SK-N-SH treated with all-trans-retinoic acid at 6 μM for 48 hours (cell line): ENCODE measurements around the gene IRX1.

ENCODE experiments used
- ATAC-seq: fragments of 200-7000 bp; cut with Tn5 transposase; 3 replicates; pipeline ENCODE4 v1.9.1; 2020; ENCODE audit warnings: mild to moderate bottlenecking, moderate library complexity
- ARNTL ChIP-seq: fragments of 450-650 bp; formaldehyde crosslinking; IDR thresholded peaks from 2 replicates; pipeline ENCODE4 v1.5.0; 2020; ENCODE audit warnings: low read depth, mild to moderate bottlenecking, moderate library complexity, borderline replicate concordance
- BACH2 ChIP-seq: fragments of 250-450 bp; sonication (Bioruptor Pico); IDR thresholded peaks from 2 replicates; pipeline ENCODE4 v1.9.0; 2021; ENCODE audit warnings: mild to moderate bottlenecking, borderline replicate concordance
- CSDC2 ChIP-seq: fragments of 250-450 bp; sonication (Bioruptor Pico); IDR thresholded peaks from 2 replicates; pipeline ENCODE4 v1.5.0; 2020; ENCODE audit warnings: mild to moderate bottlenecking, moderate library complexity
- CSRNP3 ChIP-seq: fragments of 250-450 bp; sonication (Bioruptor Pico); IDR thresholded peaks from 2 replicates; pipeline ENCODE4 v1.5.1; 2021; ENCODE audit warnings: mild to moderate bottlenecking, moderate library complexity
- ESRRG ChIP-seq: fragments of 250-450 bp; sonication (Bioruptor Pico); IDR thresholded peaks from 2 replicates; pipeline ENCODE4 v1.6.1; 2021; ENCODE audit warnings: mild to moderate bottlenecking
- ISL1 ChIP-seq: fragments of 250-450 bp; sonication (Bioruptor Pico); IDR thresholded peaks from 2 replicates; pipeline ENCODE4 v2.1.2; 2022; ENCODE audit warnings: mild to moderate bottlenecking, moderate library complexity
- OSR1 ChIP-seq: fragments of 250-450 bp; sonication (Bioruptor Pico); IDR thresholded peaks from 2 replicates; pipeline ENCODE4 v1.8.0; 2022; ENCODE audit warnings: moderate library complexity, mild to moderate bottlenecking, inconsistent platforms
- POU6F1 ChIP-seq: fragments of 250-450 bp; sonication (Bioruptor Pico); IDR thresholded peaks from 2 replicates; pipeline ENCODE4 v1.8.0; 2021; ENCODE audit warnings: low read depth, mild to moderate bottlenecking, moderate library complexity, borderline replicate concordance
- PPARA ChIP-seq: fragments of 250-450 bp; sonication (Bioruptor Pico); IDR thresholded peaks from 2 replicates; pipeline ENCODE4 v1.5.0; 2020; ENCODE audit warnings: mild to moderate bottlenecking, borderline replicate concordance
- RARB ChIP-seq: fragments of 250-450 bp; sonication (Bioruptor Pico); IDR thresholded peaks from 2 replicates; pipeline ENCODE4 v1.8.0; 2021; ENCODE audit warnings: mild to moderate bottlenecking, moderate library complexity
- TCF4 ChIP-seq: fragments of 250-450 bp; sonication (Bioruptor Pico); IDR thresholded peaks from 2 replicates; pipeline ENCODE4 v1.8.0; 2021; ENCODE audit warnings: mild to moderate bottlenecking, moderate library complexity, borderline replicate concordance
- TOX ChIP-seq: fragments of 250-450 bp; sonication (Bioruptor Pico); IDR thresholded peaks from 2 replicates; pipeline ENCODE4 v1.8.0; 2021; ENCODE audit warnings: mild to moderate bottlenecking, moderate library complexity, borderline replicate concordance
- ZC3H10 ChIP-seq: fragments of 250-450 bp; sonication (Bioruptor Pico); IDR thresholded peaks from 2 replicates; pipeline ENCODE4 v1.5.1; 2021; ENCODE audit warnings: mild to moderate bottlenecking, moderate library complexity
- ZFP30 ChIP-seq: fragments of 450-650 bp; formaldehyde crosslinking; IDR thresholded peaks from 2 replicates; pipeline ENCODE4 v1.5.0; 2022; ENCODE audit warnings: mild to moderate bottlenecking, moderate library complexity
- ZNF565 ChIP-seq: fragments of 450-650 bp; formaldehyde crosslinking; conservative IDR thresholded peaks from 2 replicates; pipeline ENCODE4 v1.5.0; 2020; ENCODE audit warnings: low read depth, mild to moderate bottlenecking, moderate library complexity
- ZNF70 ChIP-seq: fragments of 450-650 bp; formaldehyde crosslinking; IDR thresholded peaks from 2 replicates; pipeline ENCODE4 v1.5.0; 2020; ENCODE audit warnings: mild to moderate bottlenecking, moderate library complexity
- ZNF8 ChIP-seq: fragments of 450-650 bp; formaldehyde crosslinking; IDR thresholded peaks from 2 replicates; pipeline ENCODE4 v1.5.0; 2020; ENCODE audit warnings: mild to moderate bottlenecking, moderate library complexity
- TF ChIP-seq, protein P1 (sequence below): fragments of 250-450 bp; sonication (Bioruptor Pico); IDR thresholded peaks from 2 replicates; pipeline ENCODE4 v1.5.0; 2020; ENCODE audit warnings: mild to moderate bottlenecking, moderate library complexity
- TF ChIP-seq, protein P2 (sequence below): fragments of 250-450 bp; sonication (Bioruptor Pico); IDR thresholded peaks from 2 replicates; pipeline ENCODE4 v1.5.1; 2020; ENCODE audit warnings: low read depth, mild to moderate bottlenecking, moderate library complexity
- TF ChIP-seq, protein P3 (sequence below): fragments of 250-450 bp; sonication (Bioruptor Pico); IDR thresholded peaks from 2 replicates; pipeline ENCODE4 v1.8.0; 2020; ENCODE audit warnings: mild to moderate bottlenecking, moderate library complexity, borderline replicate concordance

IRX1 gene

DNA sequence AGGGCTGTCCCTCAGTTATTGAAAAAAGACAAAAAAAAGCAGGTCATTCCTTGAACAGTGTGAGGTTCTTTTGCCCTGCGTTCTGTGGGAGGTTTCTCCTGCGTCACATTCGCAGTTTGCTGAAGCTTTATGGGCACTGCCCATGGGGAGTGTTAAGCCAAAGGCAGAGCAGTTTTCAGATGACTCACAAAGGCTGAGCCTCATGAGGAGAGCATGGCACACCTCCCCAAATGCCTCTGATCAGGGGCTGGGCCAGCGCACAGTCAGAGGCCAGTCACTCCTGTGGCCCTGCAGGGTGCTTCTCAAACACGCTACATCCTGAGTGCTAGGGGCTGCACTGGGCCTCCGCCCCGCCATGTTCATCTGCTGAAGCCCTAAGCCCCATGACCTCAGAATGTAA lies 38.4 kb downstream of the IRX1 start:
- TF ChIP-seq ZNF565 (no peak), RARB (CRISPR knock-in tag) (no peak), PPARA (CRISPR knock-in tag) (no peak), OSR1 (no peak), ZFP30 (CRISPR knock-in tag) (no peak), TCF4 (CRISPR knock-in tag) (no peak), TOX (CRISPR knock-in tag) (no peak)
- TF ChIP-seq, protein P1, sequence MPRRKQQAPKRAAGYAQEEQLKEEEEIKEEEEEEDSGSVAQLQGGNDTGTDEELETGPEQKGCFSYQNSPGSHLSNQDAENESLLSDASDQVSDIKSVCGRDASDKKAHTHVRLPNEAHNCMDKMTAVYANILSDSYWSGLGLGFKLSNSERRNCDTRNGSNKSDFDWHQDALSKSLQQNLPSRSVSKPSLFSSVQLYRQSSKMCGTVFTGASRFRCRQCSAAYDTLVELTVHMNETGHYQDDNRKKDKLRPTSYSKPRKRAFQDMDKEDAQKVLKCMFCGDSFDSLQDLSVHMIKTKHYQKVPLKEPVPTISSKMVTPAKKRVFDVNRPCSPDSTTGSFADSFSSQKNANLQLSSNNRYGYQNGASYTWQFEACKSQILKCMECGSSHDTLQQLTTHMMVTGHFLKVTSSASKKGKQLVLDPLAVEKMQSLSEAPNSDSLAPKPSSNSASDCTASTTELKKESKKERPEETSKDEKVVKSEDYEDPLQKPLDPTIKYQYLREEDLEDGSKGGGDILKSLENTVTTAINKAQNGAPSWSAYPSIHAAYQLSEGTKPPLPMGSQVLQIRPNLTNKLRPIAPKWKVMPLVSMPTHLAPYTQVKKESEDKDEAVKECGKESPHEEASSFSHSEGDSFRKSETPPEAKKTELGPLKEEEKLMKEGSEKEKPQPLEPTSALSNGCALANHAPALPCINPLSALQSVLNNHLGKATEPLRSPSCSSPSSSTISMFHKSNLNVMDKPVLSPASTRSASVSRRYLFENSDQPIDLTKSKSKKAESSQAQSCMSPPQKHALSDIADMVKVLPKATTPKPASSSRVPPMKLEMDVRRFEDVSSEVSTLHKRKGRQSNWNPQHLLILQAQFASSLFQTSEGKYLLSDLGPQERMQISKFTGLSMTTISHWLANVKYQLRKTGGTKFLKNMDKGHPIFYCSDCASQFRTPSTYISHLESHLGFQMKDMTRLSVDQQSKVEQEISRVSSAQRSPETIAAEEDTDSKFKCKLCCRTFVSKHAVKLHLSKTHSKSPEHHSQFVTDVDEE (CRISPR knock-in tag), result no peak
- TF ChIP-seq, all 23 proteins: peak for 0
- no peak for ATAC-seq

GRCh38 chr5:3639175-3639574 lies 43.5 kb downstream of the IRX1 start:
- TF ChIP-seq BACH2 (CRISPR knock-in tag) (no peak), CSDC2 (CRISPR knock-in tag) (no peak), OSR1 (no peak), ZNF8 (CRISPR knock-in tag) (no peak), ZNF565 (no peak), RARB (CRISPR knock-in tag) (no peak)
- TF ChIP-seq, protein P2, sequence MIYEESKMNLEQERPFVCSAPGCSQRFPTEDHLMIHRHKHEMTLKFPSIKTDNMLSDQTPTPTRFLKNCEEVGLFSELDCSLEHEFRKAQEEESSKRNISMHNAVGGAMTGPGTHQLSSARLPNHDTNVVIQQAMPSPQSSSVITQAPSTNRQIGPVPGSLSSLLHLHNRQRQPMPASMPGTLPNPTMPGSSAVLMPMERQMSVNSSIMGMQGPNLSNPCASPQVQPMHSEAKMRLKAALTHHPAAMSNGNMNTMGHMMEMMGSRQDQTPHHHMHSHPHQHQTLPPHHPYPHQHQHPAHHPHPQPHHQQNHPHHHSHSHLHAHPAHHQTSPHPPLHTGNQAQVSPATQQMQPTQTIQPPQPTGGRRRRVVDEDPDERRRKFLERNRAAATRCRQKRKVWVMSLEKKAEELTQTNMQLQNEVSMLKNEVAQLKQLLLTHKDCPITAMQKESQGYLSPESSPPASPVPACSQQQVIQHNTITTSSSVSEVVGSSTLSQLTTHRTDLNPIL (CRISPR knock-in tag), result no peak
- TF ChIP-seq, protein P3, sequence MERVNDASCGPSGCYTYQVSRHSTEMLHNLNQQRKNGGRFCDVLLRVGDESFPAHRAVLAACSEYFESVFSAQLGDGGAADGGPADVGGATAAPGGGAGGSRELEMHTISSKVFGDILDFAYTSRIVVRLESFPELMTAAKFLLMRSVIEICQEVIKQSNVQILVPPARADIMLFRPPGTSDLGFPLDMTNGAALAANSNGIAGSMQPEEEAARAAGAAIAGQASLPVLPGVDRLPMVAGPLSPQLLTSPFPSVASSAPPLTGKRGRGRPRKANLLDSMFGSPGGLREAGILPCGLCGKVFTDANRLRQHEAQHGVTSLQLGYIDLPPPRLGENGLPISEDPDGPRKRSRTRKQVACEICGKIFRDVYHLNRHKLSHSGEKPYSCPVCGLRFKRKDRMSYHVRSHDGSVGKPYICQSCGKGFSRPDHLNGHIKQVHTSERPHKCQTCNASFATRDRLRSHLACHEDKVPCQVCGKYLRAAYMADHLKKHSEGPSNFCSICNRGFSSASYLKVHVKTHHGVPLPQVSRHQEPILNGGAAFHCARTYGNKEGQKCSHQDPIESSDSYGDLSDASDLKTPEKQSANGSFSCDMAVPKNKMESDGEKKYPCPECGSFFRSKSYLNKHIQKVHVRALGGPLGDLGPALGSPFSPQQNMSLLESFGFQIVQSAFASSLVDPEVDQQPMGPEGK (CRISPR knock-in tag), result no peak
- no peak for ATAC-seq

GRCh38 chr5:3642231-3642630 lies 46.6 kb downstream of the IRX1 start:
- TF ChIP-seq, protein P3 (CRISPR knock-in tag), result no peak
- TF ChIP-seq ISL1, result no peak
- TF ChIP-seq TOX (CRISPR knock-in tag), result no peak
- no peak for TF ChIP-seq BACH2 (CRISPR knock-in tag)
- no peak for TF ChIP-seq ZFP30 (CRISPR knock-in tag)
- no peak for TF ChIP-seq ARNTL (CRISPR knock-in tag)
- TF ChIP-seq POU6F1 (CRISPR knock-in tag), result no peak
- no peak for TF ChIP-seq CSRNP3
- no peak for TF ChIP-seq ZC3H10 (CRISPR knock-in tag)
- TF ChIP-seq ZNF8 (CRISPR knock-in tag), result no peak
- TF ChIP-seq, protein P1 (CRISPR knock-in tag), result no peak
- TF ChIP-seq ESRRG (CRISPR knock-in tag), result no peak
- TF ChIP-seq ZNF70 (CRISPR knock-in tag), result no peak
- TF ChIP-seq TCF4 (CRISPR knock-in tag), result no peak
- no peak for TF ChIP-seq ZNF565
- no peak for TF ChIP-seq PPARA (CRISPR knock-in tag)
- TF ChIP-seq, all 23 proteins: peak for 0
- no peak for ATAC-seq
